MM.1S (cell line): Measurements from ENCODE around the gene PCSK1N.

ENCODE experiments used
- DNase-seq: peaks from one replicate; pipeline ENCODE4 v3.0.0-alpha.2; 2015
- H2AFZ ChIP-seq: fragments of 300-600 bp; sonication (generic); 2 replicates; pipeline ENCODE4 v1.6.0; 2016; ENCODE audit warnings: antibody characterized with exemption, low read length
- H3F3A ChIP-seq: fragments of 300-600 bp; sonication (generic); 2 replicates; pipeline ENCODE4 v1.6.1; 2016; ENCODE audit warnings: mild to moderate bottlenecking, antibody characterized with exemption, low read length, moderate library complexity, mixed read lengths; ENCODE audit not compliant: insufficient read depth
- H3K27ac ChIP-seq: fragments of 300-600 bp; sonication (generic); 2 replicates; pipeline ENCODE4 v1.5.1; 2016; ENCODE audit warnings: mild to moderate bottlenecking, low read length
- H3K27me3 ChIP-seq: fragments of 300-600 bp; sonication (generic); replicated peaks from 2 replicates; pipeline ENCODE4 v1.6.0; 2016; ENCODE audit warnings: low read length; ENCODE audit not compliant: insufficient read depth
- H3K36me3 ChIP-seq: fragments of 300-600 bp; sonication (generic); replicated peaks from 2 replicates; pipeline ENCODE4 v1.6.1; 2016; ENCODE audit warnings: mild to moderate bottlenecking, low read length, mixed read lengths; ENCODE audit not compliant: insufficient read depth
- H3K4me1 ChIP-seq: fragments of 300-600 bp; sonication (generic); 2 replicates; pipeline ENCODE4 v1.6.1; 2016; ENCODE audit warnings: low read length, mixed read lengths
- H3K4me2 ChIP-seq: fragments of 300-600 bp; sonication (generic); 2 replicates; pipeline ENCODE4 v1.6.0; 2016; ENCODE audit warnings: low read depth, low read length
- H3K4me3 ChIP-seq: fragments of 300-600 bp; sonication (generic); 2 replicates; pipeline ENCODE4 v1.5.1; 2016; ENCODE audit warnings: low read length, mixed read lengths
- H3K79me2 ChIP-seq: fragments of 300-600 bp; sonication (generic); 2 replicates; pipeline ENCODE4 v1.6.1; 2016; ENCODE audit warnings: mixed run types, low read length, mixed read lengths
- H3K9ac ChIP-seq: fragments of 300-600 bp; sonication (generic); 2 replicates; pipeline ENCODE4 v1.6.1; 2016; ENCODE audit warnings: low read length, mixed read lengths
- H3K9me2 ChIP-seq: fragments of 300-600 bp; sonication (generic); replicated peaks from 2 replicates; pipeline ENCODE4 v1.6.1; 2016; ENCODE audit warnings: mild to moderate bottlenecking, low read length, mixed read lengths; ENCODE audit not compliant: insufficient read depth
- H3K9me3 ChIP-seq: fragments of 300-600 bp; sonication (generic); replicated peaks from 2 replicates; pipeline ENCODE4 v1.6.1; 2016; ENCODE audit warnings: mild to moderate bottlenecking, low read length, mixed read lengths; ENCODE audit not compliant: insufficient read depth
- H4K20me1 ChIP-seq: fragments of 300-600 bp; sonication (generic); 2 replicates; pipeline ENCODE4 v1.6.1; 2016; ENCODE audit warnings: mild to moderate bottlenecking, low read length, moderate library complexity, mixed read lengths; ENCODE audit not compliant: insufficient read depth
- CTCF ChIP-seq: fragments of 300-600 bp; sonication (generic); IDR thresholded peaks from 2 replicates; pipeline ENCODE4 v1.5.1; 2016; ENCODE audit warnings: antibody characterized with exemption, low read length, mixed read lengths
- EZH2 ChIP-seq: fragments of 300-600 bp; sonication (generic); optimal IDR thresholded peaks from 2 replicates; pipeline ENCODE3; 2017; ENCODE audit warnings: low read depth, mild to moderate bottlenecking, antibody characterized with exemption, low read length, mixed read lengths
- EZH2phosphoT487 ChIP-seq: fragments of 300-600 bp; sonication (generic); IDR thresholded peaks from 2 replicates; pipeline ENCODE4 v1.6.1; 2018; ENCODE audit warnings: antibody characterized with exemption, low read length

Gene PCSK1N

GRCh38 chrX:48794340-48794910 is 41.0 kb downstream of the PCSK1N start:
- Histone ChIP-seq H2AFZ (no peak overlapping the region), H3K79me2 (no peaks in the 10 kb centered on the region), H3K4me2 (no peak overlapping the region), H3F3A (no peaks in the 10 kb centered on the region), H3K9me2 (no peaks in the 10 kb centered on the region), H3K4me3 (no peak overlapping the region), H3K36me3 (no peaks in the 10 kb centered on the region), H3K27me3 (no peaks in the 10 kb centered on the region), H3K27ac (no peak overlapping the region), H3K4me1 (no peaks in the 10 kb centered on the region), H3K9ac (no peak overlapping the region), H3K9me3 (no peaks in the 10 kb centered on the region), H4K20me1 (no peaks in the 10 kb centered on the region)
- DNase-seq, result no peak
- TF ChIP-seq EZH2 (no peak), EZH2phosphoT487 (no peak), CTCF (no peak)

GRCh38 chrX:48793935-48794334 is 41.5 kb downstream of the PCSK1N start:
- Histone ChIP-seq H4K20me1 (no peaks in the 10 kb centered on the region), H3K9ac (no peak overlapping the region), H3K4me3 (no peak overlapping the region), H3F3A (no peaks in the 10 kb centered on the region), H3K27ac (no peak overlapping the region), H3K9me2 (no peaks in the 10 kb centered on the region), H3K4me1 (no peaks in the 10 kb centered on the region), H3K27me3 (no peaks in the 10 kb centered on the region), H3K36me3 (no peaks in the 10 kb centered on the region), H2AFZ (no peak overlapping the region), H3K79me2 (no peaks in the 10 kb centered on the region), H3K4me2 (no peak overlapping the region), H3K9me3 (no peaks in the 10 kb centered on the region)
- DNase-seq, result no peak
- TF ChIP-seq CTCF (no peak), EZH2phosphoT487 (no peak)

GRCh38 chrX:48792219-48792618 is 43.2 kb downstream of the PCSK1N start:
- Histone ChIP-seq H3K79me2 (no peaks in the 10 kb centered on the region), H3K36me3 (no peaks in the 10 kb centered on the region), H3K27ac (no peak overlapping the region), H4K20me1 (no peaks in the 10 kb centered on the region), H3K4me3 (no peak overlapping the region), H3K4me1 (no peaks in the 10 kb centered on the region), H2AFZ (no peak overlapping the region), H3K9me2 (no peaks in the 10 kb centered on the region), H3F3A (no peaks in the 10 kb centered on the region), H3K9me3 (no peaks in the 10 kb centered on the region), H3K9ac (no peak overlapping the region), H3K4me2 (no peak overlapping the region), H3K27me3 (no peaks in the 10 kb centered on the region)
- no peak for DNase-seq
- TF ChIP-seq EZH2 (no peak), CTCF (no peak), EZH2phosphoT487 (no peak)
